H1 (cell line): ENCODE results near the gene RPL41. TPM values are rescaled to one million over a fixed set of nuclear protein-coding genes. Genes with fewer than 3 reads are reported as not detected.

ENCODE experiments used
- TAF1 ChIP-seq: IDR thresholded peaks from 2 replicates; pipeline ENCODE4 v1.6.1; 2011; ENCODE audit warnings: mild to moderate bottlenecking, low read depth, low read length
- polyA plus RNA-seq, 7 experiments: library from polyadenylated mRNA; depleted of rRNA in 3 of 7; stranded (reverse) in 5 of 7; unstranded in 2 of 7; fragments of >200 nt in 5 of 7; fragments of 200-250 nt in 2 of 7; gene quantifications; 1 replicate in 5 of 7; 2 replicates in 1 of 7; 4 replicates in 1 of 7; pipeline versions ENCODE4 v1.2.1 to v1.2.3, GENCODE V29; 2011 to 2013; ENCODE audit warnings: missing spikeins in 2 of 7, mixed read lengths in 2 of 7
- total RNA-seq: library from RNA; stranded (reverse); fragmentation: NEBNext Ultra II Directional; extraction: Animal tissue kit (Norgen Biotek cat#: 25700); gene quantifications from 2 replicates; pipeline ENCODE4 v1.2.1, GENCODE V29; 2021
- TF ChIP-seq, protein P1 (sequence below): fragments of 300-600 bp; sonication (generic); IDR thresholded peaks from 2 replicates; pipeline ENCODE4 v1.7.1; 2012; ENCODE audit warnings: low read length, moderate library complexity, mild to moderate bottlenecking, inconsistent platforms; ENCODE audit not compliant: insufficient replicate concordance

Gene RPL41
- total and polyA plus RNA-seq, 2 of the 8 experiments (the other 6 are each of a cell fraction or from before 2014, with no cell fraction given) = 4,440 to 16,488 TPM

DNA sequence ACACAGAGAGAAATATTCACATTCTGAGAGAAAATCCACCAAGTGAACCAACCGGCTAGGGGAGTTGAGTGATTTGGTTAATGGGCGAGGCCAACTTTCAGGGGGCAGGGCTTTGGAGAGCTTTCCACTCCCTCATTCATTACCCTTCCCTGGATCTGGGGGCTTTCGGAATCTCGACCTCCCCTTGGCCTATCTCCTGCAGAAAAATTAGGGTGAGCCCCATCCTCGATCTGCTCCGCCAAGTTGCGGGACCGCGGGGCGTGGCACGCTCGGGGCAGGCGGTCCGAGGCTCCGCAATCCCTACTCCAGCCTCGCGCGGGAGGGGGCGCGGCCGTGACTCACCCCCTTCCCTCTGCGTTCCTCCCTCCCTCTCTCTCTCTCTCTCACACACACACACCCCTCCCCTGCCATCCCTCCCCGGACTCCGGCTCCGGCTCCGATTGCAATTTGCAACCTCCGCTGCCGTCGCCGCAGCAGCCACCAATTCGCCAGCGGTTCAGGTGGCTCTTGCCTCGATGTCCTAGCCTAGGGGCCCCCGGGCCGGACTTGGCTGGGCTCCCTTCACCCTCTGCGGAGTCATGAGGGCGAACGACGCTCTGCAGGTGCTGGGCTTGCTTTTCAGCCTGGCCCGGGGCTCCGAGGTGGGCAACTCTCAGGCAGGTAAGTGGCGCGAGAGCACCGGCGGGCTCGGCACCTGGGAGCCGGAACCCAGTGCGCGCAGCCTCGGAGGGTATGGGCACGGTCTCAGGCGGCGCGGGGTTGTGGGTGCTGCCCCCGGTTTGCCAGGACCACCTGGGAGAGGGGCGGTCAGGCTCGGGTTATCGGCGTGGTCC lies 36.5 kb upstream of the RPL41 start, which contains the start of gene ERBB3 (continued):
- TF ChIP-seq TAF1 = peak; percentile 29
- TF ChIP-seq, protein P1, sequence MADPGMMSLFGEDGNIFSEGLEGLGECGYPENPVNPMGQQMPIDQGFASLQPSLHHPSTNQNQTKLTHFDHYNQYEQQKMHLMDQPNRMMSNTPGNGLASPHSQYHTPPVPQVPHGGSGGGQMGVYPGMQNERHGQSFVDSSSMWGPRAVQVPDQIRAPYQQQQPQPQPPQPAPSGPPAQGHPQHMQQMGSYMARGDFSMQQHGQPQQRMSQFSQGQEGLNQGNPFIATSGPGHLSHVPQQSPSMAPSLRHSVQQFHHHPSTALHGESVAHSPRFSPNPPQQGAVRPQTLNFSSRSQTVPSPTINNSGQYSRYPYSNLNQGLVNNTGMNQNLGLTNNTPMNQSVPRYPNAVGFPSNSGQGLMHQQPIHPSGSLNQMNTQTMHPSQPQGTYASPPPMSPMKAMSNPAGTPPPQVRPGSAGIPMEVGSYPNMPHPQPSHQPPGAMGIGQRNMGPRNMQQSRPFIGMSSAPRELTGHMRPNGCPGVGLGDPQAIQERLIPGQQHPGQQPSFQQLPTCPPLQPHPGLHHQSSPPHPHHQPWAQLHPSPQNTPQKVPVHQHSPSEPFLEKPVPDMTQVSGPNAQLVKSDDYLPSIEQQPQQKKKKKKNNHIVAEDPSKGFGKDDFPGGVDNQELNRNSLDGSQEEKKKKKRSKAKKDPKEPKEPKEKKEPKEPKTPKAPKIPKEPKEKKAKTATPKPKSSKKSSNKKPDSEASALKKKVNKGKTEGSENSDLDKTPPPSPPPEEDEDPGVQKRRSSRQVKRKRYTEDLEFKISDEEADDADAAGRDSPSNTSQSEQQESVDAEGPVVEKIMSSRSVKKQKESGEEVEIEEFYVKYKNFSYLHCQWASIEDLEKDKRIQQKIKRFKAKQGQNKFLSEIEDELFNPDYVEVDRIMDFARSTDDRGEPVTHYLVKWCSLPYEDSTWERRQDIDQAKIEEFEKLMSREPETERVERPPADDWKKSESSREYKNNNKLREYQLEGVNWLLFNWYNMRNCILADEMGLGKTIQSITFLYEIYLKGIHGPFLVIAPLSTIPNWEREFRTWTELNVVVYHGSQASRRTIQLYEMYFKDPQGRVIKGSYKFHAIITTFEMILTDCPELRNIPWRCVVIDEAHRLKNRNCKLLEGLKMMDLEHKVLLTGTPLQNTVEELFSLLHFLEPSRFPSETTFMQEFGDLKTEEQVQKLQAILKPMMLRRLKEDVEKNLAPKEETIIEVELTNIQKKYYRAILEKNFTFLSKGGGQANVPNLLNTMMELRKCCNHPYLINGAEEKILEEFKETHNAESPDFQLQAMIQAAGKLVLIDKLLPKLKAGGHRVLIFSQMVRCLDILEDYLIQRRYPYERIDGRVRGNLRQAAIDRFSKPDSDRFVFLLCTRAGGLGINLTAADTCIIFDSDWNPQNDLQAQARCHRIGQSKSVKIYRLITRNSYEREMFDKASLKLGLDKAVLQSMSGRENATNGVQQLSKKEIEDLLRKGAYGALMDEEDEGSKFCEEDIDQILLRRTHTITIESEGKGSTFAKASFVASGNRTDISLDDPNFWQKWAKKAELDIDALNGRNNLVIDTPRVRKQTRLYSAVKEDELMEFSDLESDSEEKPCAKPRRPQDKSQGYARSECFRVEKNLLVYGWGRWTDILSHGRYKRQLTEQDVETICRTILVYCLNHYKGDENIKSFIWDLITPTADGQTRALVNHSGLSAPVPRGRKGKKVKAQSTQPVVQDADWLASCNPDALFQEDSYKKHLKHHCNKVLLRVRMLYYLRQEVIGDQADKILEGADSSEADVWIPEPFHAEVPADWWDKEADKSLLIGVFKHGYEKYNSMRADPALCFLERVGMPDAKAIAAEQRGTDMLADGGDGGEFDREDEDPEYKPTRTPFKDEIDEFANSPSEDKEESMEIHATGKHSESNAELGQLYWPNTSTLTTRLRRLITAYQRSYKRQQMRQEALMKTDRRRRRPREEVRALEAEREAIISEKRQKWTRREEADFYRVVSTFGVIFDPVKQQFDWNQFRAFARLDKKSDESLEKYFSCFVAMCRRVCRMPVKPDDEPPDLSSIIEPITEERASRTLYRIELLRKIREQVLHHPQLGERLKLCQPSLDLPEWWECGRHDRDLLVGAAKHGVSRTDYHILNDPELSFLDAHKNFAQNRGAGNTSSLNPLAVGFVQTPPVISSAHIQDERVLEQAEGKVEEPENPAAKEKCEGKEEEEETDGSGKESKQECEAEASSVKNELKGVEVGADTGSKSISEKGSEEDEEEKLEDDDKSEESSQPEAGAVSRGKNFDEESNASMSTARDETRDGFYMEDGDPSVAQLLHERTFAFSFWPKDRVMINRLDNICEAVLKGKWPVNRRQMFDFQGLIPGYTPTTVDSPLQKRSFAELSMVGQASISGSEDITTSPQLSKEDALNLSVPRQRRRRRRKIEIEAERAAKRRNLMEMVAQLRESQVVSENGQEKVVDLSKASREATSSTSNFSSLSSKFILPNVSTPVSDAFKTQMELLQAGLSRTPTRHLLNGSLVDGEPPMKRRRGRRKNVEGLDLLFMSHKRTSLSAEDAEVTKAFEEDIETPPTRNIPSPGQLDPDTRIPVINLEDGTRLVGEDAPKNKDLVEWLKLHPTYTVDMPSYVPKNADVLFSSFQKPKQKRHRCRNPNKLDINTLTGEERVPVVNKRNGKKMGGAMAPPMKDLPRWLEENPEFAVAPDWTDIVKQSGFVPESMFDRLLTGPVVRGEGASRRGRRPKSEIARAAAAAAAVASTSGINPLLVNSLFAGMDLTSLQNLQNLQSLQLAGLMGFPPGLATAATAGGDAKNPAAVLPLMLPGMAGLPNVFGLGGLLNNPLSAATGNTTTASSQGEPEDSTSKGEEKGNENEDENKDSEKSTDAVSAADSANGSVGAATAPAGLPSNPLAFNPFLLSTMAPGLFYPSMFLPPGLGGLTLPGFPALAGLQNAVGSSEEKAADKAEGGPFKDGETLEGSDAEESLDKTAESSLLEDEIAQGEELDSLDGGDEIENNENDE = no peak
